DOHH2 (cell line): Measurements from ENCODE around the gene EEPD1.
"Not testable (repeated sequence)": the region's sequence is repeated elsewhere in the genome, so short reads cannot be mapped to it uniquely, and the experiment has no call there.

ENCODE experiments used
- EZH2phosphoT487 ChIP-seq: fragments of 200-600 bp; sonication (generic); IDR thresholded peaks from 2 replicates; pipeline ENCODE4 v1.6.1; 2017; ENCODE audit warnings: borderline replicate concordance, mild to moderate bottlenecking, antibody characterized with exemption, low read length, moderate library complexity, mixed read lengths
- TF ChIP-seq, protein P1 (sequence below): fragments of 200-600 bp; sonication (generic); IDR thresholded peaks from one replicate; pipeline ENCODE4 v1.5.1; 2014; ENCODE audit warnings: antibody characterized with exemption, mild to moderate bottlenecking, low read depth, low read length; ENCODE audit not compliant: poor library complexity, severe bottlenecking

- TF ChIP-seq, protein P1, sequence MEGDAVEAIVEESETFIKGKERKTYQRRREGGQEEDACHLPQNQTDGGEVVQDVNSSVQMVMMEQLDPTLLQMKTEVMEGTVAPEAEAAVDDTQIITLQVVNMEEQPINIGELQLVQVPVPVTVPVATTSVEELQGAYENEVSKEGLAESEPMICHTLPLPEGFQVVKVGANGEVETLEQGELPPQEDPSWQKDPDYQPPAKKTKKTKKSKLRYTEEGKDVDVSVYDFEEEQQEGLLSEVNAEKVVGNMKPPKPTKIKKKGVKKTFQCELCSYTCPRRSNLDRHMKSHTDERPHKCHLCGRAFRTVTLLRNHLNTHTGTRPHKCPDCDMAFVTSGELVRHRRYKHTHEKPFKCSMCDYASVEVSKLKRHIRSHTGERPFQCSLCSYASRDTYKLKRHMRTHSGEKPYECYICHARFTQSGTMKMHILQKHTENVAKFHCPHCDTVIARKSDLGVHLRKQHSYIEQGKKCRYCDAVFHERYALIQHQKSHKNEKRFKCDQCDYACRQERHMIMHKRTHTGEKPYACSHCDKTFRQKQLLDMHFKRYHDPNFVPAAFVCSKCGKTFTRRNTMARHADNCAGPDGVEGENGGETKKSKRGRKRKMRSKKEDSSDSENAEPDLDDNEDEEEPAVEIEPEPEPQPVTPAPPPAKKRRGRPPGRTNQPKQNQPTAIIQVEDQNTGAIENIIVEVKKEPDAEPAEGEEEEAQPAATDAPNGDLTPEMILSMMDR, result not testable (repeated sequence)
- TF ChIP-seq EZH2phosphoT487, result not testable (repeated sequence)
These were observed 90.3 kb downstream of the EEPD1 start for GRCh38 chr7:36243356-36243755.
